GM18517 (cell line): ENCODE measurements around the gene RTN4RL1.
"Not testable (repeated sequence)": the region's sequence is repeated elsewhere in the genome, so short reads cannot be mapped to it uniquely, and the experiment has no call there.

Experiments used
- ATAC-seq: cut with Tn5 transposase; IDR thresholded peaks from one replicate; pipeline ENCODE4 v1.9.1; 2021; ENCODE audit warnings: mild to moderate bottlenecking, moderate library complexity; ENCODE audit not compliant: unreplicated experiment

Gene RTN4RL1

DNA sequence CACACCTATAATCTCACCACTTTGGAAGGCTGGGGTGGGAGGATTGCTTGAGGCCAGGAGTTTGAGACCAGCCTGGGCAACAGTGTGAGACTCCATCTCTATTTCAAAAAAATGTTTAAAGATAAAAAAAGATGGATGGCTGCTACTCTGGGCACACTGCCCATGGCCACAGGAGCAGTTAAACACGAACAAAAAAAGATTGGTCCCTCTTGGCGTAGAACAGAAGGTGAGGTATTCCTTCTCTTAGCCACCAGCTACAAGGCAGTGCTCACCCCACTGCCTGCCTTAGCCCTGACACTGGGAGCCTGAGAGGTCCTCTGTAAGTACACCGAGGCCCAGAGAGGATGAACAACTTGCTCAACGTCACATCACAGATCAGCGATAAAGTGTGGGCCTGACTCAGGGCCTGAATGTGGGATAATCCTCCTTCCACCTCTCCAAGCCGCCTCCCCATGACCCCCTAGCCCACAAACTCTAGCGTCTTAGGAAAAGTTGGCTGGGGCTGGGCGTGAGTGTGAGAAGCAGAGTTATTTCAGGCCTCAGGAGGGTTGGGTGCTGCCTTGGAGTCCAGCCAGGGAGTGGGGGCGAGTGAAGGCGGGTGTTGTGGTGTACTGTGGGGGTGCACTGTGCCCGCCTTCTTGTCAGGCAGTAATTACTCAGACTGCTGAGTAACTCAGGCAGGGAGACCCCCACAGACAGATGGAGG is 2.5 kb upstream of the RTN4RL1 start:
- no peak for ATAC-seq

DNA sequence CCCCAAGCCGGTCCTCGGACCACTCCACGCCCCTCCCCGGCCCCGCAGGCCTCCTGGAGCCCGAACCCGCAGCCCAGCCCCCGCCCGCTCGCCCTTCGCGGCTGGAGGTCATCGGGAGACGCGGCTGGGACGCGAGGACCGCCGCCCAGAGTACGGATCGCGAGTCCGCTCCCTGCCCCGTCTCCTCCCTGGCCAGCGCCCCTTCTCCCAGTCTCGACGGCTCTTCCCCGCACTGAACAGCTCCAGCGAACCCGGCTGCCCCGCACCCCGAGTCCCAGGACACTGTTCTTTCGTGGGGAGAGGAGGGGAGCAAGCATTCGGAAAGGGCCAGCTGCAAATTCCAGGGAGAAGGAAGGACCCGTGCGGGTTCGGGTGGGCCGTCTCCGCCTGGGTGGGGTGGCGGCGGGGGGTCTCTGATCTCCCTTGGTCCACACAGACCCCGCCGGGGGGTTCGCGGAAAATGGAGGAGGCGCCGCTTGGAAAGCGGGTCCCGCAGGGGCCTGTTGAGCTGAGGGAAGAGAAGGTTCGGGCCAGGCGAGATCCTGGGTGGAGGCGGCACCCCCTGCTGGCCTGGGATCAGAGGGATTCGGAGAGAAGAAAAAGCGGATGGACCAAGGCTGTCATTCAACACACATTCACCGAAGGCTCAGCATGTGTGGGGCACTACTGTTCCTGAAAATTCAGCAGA is 632 bp upstream of the RTN4RL1 start:
- ATAC-seq = no peak

DNA sequence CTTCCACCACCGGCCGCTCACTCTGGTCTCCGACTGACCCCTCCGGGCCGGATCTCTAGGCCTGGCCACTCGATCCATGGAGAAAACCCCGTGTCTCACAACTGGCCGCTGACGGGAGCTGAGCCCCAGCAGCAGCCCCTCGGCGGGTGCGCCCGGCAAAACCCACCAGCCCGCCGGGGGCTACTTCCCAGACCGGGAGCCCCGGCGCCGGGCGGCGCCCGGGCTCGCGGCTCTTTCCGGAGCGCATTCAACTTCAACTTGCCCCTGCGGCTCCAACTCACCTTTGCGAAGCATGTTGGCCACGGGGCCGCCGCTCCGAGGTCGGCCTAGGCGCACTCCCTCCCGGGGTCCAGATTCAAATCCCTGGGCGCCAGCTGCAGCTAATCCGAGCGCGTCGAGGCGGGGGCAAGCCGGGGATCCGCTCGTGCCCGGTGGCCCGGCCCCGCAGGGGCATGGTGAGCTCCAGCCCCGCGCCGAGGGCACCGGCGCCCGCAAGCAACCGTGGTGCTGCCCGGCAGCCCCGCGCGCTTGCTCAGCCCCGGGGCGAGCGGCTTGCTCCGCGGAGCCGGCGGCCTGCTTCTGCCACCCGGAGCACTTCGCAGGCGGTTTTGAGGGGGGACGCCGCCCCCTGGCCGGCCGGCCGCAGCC is 438 bp downstream of the RTN4RL1 start:
- no peak for ATAC-seq

DNA sequence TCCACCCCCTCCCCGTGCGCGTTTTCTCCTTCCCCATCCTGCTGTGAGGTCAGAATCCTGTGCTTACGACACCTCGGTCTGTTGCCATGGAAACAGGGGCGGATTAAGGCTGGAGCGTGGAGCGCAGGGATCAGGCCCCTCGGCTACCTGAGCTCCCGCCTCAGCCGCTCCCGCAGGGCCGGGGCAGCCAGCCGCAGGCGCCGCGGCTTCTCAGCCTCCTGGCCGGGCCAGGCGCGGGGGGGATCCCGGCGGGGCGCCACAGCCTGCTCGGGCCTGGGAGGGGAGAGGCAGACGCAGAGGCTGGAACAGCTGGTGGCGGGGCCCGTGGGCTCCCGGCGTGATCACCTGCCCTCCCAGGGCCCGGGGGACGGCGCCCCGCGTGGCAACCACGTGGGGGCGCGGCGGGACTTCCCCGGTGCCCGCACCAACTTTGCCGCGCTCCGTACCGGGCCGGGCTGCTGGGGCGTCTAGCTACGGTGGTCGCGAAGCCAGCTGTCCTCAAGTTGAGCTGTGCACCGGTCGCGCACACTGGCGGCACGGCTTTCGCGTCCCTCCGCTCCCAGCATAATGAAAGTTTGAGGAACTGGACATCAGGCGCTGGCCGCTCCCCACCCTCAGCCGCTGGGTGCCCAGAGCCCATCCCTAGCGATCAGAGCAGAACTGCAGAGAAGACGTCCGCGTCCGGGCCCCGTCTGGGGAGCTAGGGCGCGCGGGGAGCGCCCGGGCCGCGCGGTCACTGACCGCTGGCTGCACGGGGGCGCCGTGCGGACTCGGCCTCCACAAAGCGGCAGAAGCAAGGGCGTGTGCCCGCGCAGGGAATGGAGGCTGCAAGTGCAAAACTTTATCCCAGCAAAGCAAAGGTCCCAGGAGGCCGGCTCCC is 1.2 kb downstream of the RTN4RL1 start:
- no peak for ATAC-seq

DNA sequence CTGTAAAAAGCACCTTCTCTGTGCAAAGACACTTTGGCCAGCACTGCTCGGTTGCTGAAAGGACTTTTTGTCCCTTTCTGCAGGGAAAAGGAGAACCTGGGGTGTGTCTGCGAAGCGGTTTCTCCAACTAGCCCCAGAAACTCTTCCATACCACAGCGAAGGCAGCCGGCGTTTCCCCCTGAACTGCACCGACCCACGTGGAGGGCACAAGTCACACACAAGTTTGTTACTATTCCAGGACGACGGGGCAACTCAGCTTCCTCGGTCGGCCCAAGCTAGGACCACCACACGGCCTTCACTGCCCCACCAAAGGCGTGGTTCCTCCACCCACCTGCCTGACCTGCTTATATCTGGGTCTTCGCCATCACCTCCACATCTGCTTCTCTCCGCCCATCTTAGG is 1.9 kb downstream of the RTN4RL1 start:
- ATAC-seq = no peak

DNA sequence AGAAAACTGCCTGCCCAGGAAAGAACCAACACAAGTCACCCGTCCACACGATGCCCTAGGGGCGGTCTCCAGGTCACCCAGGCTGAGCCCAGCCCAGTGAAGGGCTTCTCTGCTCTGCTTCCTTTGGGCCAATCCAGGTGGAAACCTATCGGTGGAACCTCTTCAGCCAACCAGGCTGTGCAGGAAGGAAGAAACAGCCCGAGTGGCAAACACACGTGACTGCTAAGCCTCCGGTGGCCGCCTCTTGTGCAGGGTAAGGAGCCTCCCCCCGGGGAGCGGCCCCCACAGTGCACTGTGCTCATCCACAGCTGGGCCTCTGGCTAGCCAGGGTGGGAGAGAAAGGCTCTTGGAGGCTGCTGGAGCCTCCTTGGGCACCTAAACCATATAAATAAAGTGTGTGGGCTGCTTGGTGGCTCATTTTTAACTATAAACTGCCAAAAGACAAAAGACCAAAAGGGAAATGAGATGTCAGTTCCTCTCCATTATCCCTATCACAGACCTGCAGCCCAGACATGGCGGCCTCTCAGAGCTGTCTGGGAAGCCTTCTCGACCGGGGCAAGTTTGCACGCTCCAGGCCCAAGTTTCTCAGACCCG is 2.4 kb downstream of the RTN4RL1 start:
- no peak for ATAC-seq

DNA sequence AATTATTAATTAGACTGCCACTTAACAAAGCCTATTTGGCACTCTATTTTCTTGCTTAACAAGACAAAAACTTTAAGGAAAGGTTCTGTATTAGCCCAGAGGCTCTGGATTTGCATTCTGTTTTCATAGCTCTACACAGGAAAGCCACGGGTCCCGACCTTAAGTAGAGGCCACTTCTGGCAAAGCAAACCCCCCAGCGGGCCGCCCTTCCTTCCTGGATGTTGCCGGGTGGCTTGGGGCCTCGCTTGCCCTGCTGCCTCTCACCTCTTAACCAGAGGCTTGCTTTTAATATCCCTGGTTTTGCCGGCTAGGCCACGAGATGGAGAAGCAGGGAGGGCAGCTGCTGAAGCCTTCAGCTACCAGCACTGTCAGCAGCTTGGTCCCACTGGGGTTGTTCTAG is 4.4 kb downstream of the RTN4RL1 start:
- ATAC-seq = no peak

DNA sequence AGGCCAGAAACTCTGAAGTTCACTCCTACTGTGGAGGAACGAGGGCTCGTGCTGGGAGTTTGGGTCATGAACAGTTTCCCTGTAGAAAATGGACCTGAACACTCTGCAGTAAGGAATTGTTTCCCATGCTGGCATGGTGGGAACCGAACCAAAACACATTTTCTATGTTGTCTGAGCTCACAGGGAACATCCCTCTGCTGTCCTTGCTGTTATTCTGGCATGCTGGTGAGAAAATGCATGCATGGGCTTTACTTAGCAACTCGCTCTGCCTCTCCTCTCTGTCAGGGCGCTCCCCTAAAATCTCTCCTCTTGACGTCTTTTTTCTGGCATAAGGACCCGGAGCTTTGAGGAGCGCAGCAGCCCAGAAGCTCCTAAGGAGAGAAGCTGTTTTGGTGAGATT is 5.4 kb downstream of the RTN4RL1 start:
- no peak for ATAC-seq

DNA sequence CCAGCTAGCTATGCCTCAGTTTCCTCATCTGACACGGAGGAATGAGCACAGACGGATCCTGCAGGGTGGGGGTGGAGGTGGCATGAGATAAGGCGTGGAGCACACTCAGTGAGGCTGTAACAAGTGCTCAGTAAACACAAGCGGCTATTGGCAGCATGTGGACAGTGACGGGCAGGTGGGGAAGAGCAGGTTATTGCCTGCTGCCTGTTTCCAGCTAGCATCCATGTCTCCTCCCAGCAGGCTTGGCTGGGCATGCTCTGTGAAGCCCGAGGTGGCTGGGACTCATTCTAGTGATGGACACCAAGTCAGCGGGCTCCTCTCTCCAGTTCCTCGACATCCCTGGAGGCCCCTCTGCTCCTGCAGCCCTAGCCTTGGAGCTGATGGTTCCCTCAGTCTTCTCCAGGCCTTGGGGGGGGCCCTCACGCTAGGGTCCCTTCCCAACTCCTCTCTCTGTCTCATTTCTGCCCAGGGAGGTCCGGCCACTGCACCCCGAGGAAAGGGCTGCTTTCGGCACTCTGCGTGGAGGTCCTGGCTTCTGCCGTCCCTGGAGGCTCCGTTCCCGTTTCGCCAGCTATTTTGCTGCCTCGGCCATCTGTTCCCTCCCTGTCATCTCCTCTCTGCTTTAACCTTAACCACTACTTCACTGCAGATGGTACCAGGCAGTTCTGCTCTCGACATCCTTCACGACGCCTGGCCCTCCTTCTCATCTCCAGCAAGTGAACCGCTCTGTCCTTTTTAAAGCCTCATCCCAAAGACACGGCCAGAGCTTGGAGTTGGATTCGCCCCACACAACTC is 6.2 kb downstream of the RTN4RL1 start:
- no peak for ATAC-seq

DNA sequence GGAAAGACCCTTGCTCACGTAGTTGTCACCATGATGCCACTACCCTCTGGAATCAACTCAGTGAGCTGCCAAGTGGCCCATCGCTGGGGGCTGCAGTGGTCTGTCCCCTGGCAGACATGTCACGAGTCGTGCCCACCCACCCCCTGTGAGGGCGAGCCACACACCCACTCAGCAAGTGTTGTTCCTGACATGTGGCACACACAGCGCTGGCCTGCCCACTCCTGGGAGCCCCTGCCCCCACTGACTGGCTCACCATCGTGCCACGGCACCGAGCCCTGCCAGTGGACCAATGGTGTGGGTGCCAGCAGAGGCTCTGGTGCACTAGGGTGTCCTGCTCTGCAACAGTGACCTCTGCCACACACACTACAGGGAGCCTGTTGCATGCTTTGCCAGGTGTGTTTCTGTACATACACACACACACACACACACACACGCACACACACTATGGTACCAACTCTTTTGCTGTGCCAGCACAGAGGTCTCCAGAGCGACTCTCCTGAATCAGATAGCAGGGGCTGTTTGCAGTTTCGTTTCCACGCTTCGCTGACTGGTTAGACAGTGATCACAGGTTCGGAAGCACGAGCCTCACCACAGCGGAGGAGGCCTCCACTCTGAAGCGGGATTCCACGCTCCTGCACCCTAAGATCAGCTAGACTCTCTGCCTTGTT is 7.7 kb downstream of the RTN4RL1 start:
- ATAC-seq = no peak

DNA sequence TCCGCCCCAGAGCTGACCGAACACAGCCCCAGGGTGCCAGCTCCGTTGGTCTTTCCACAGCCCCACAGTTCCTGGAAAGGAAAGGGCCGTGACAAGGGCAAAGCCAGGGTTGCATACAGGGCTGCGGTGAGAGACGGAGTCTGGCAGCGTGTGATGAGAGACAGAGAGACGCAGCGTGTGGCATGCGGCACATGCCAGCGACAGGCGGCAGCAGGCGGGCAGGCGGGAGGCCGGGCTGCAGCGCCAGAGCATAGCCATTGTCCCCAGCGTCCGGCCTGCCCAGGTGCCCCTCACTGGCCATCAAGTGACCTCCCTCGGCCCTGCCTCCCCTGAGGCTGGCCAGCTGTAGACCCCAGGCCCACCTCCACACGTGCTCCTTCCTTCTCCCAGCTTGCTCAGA is 8.6 kb downstream of the RTN4RL1 start:
- ATAC-seq = no peak

DNA sequence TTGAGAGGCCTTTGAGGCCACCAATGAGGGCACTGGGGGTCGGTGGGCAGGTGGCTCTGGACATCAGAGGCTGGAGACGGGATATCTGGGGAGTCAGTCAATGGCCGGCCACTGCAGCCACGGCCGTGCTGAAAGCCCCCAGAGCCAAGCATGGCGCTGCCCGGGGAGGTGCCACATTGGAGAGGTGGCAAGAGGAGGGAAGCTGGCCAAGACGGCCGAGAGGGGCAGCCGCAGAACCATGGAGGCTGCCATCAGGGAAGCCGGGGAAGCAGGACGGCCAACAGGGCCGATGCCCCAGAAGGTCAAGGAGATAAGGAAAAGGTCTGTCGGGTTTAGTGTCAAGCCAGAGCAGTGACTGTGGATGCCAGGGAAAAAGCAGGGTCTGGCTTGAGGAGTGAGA is 9.8 kb downstream of the RTN4RL1 start:
- ATAC-seq = no peak

DNA sequence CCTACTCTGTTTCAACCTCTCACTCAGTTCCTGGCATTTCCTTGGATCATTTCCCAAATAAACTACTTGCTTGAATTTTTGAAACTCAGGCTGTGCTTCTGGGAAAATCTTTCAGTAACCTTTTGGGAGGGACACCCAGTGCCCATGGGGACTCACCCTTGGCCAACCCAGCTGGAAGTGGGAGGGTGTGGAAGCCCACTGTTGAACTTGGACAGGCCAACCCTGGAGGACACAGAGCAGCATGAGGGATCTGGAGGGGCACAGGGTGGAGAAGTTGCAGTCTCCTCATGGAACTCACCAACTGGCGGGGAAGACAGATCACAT is 11.2 kb downstream of the RTN4RL1 start:
- ATAC-seq = no peak

DNA sequence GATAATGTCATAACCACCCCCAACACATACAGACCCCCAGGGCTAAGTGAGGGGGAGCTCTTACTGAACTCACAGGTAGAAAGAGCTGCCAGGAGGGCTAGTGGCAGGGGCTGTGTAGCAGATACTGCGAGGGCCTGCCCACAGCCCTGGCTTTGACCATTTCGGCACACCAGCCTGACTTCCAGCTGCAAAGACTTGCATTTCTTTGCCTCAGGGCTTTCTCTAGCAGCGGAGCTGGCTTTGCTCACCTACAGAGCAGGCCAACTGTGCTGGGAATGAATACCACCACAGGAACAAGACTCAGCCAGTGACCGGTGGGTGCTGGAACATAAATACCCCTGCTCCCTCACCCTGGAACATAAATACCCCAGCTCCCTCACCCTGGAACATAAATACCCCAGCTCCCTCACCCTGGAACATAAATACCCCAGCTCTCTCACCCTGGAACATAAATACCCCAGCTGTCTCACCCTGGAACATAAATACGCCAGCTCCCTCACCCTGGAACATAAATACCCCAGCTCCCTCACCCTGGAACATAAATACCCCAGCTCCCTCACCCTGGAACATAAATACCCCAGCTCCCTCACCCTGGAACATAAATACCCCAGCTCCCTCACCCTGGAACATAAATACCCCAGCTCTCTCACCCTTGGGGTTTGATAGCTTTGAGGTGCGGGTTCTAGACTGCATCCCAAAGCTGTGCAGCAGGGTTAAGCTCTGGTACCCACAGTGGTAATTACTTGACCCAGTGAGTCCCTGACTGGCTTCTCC is 11.7 kb downstream of the RTN4RL1 start:
- not testable (repeated sequence) for ATAC-seq

DNA sequence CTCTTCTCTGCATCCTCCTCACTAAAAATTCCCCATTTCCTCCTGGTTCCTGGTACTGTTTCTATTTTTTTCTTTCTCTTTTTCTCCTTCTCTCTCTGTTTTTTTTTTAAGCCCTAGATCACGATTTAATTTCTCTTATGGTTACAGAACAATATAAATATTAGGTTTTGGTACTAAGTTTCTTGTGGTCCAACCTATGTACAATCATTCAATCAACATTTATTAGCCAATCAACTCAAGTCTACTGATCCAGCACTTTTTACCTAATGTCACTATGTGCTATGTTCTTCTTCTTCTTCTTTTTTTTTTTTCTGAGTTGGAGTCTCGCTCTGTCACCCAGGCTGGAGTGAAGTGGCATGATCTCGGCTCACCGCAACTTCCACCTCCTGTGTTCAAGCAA is 12.6 kb downstream of the RTN4RL1 start:
- ATAC-seq = no peak

DNA sequence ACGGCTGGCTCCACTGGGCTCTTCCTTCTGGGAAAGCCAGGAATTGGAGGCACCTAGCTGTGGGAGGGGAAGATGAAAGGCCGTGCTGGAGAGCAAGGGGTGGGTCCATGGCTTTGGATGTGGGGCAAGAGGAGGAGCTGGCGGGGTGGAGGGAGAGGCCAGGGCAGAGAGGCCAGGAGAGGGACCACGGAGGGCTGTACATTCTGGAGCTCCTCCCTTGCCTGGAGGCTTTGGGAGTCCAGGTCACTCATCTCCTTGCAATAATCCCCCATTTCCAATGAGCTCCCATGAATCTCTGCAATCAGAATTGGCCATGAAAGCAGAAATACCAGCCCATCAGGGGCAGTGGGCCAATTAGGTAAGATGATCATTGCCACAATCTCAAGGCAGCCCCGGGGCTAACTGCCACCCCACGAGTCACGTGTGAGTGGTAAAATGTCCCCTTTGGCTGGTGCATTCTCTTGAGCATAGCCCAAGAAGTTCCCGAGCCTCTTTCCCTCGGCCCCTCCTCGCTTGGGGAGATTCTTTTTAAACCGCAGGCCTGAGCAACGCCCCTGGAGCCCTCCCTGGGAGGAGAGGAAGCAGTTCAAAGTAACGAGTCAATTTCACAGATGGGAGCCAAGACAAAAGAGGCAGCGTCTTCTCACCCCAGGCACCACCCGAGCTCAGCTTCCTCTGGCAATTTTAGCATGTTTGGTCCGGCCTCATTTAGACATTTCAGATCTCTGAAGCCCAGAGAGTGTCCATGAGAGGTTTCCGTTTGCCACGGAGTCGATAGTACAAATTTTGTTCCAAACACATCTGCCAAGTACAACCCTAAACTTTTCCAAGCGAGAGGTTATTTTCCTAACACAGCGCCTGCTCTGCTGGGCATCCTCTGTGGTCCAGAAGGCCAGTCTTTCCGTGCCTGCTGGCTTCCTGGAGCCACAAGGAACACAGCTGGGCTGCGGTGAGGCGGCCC is 13.4 kb downstream of the RTN4RL1 start:
- ATAC-seq = no peak

DNA sequence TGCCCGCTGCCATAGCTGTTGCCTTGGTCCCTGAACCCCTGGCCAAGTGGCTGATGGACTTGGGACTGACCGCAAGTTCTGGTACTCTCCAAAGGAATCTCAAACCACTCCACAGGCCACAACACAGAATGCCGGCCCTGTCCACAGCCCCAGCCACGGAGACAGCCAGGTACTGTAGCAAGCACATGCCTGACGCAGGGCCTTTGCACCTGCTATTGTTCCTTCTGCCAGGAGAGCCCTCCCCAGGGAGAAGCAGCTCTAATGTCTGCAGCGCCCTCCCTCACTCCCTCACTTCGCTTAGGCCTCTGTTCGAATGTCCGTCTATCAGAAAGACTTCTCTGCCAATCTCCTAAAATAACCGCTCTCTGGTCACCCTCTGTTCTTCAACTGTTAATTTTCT is 15.4 kb downstream of the RTN4RL1 start:
- ATAC-seq = no peak
